Measurements from ENCODE around the gene PPL. TPM values are rescaled to one million over a fixed set of nuclear protein-coding genes. Genes with fewer than 3 reads are reported as not detected.
A peak's percentile ranks its signal among the peaks of the same experiment; 100 is the strongest.
"Not testable (repeated sequence)": the region's sequence is repeated elsewhere in the genome, so short reads cannot be mapped to it uniquely, and the experiment has no call there.

The PPL gene
- total RNA-seq, 2 donors from 2014 or later = not detected

DNA sequence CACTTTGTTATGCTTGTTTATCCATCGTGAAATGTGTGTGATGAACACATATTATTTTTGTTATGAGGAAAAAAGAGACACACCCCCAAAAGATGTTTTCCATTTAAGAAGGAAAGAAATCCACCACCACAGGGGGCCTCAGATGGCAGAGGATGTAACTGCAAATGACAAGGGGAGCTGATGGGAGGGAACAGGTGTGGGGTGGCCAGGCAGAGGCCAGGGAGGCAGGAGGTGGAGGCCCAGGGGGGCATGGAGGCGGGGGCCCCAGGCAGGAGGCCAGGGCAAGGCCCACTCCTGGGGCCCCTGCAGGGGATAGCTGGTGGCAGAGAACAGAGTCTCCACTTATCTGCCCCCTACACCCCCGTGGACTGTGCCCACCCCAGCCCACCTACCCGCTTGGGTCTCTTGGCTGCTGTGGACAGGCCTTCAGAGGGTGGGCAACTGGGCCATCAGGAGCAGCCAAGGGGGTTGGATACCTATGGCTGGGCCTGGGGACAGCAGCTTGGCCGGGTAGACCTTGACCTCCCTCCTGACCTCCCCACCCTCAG, 28.0 kb downstream of the PPL start:
- no peak overlapping the region for H3K27ac Mint-ChIP-seq
- ATAC-seq (no peak), DNase-seq (ENCODE audit: low spot score in 2 of 2) (no peak)
- no peaks in the 10 kb centered on the region for H3K9me3 Mint-ChIP-seq
- no peaks in the 10 kb centered on the region for H3K36me3 Mint-ChIP-seq

DNA sequence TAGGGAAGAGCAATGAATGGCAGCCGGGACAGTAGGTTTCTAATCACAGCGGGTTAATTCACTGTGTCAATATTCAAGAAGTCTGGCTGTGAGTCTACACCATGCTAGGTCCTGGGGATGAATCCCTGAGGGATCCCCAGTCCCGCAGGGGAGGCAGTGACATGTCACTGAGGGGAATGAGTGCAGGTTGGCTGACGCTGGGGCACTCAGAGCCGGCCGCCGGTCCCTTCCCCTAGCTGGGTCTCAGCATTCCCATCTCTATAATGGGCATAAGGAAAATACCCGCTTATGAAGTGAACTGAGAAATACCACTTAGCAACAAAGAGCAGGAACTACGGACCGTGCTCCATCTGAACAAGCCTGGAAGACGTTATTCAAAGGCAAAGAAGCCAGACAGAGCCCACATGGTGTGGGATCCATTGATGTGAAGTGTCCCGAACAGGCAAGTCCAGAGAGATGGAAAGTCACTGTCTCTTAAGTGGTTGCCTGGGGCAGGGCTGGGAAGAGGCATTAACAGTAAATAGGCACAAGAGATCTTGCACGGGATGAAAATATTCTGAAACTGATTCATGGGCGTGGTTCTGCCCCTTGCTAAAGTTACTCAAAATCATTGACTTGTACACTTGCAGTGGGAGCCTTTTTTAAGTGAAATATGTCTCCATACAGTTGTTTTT, 31.9 kb downstream of the PPL start:
- Mint-ChIP-seq H3K27ac (peak overlapping the region in 1 of 2 donors; percentile 39), H3K36me3 (no peaks in the 10 kb centered on the region), H3K9me3 (no peaks in the 10 kb centered on the region)
- no peak for ATAC-seq
- DNase-seq (ENCODE audit: low spot score in 2 of 2) = no peak

GRCh38 chr16:4904108-4904941, 32.6 kb downstream of the PPL start:
- DNase-seq (ENCODE audit: low spot score in 2 of 2) (no peak), ATAC-seq (no peak)
- Mint-ChIP-seq H3K9me3 (no peaks in the 10 kb centered on the region), H3K36me3 (no peaks in the 10 kb centered on the region), H3K27ac (no peak overlapping the region)

DNA sequence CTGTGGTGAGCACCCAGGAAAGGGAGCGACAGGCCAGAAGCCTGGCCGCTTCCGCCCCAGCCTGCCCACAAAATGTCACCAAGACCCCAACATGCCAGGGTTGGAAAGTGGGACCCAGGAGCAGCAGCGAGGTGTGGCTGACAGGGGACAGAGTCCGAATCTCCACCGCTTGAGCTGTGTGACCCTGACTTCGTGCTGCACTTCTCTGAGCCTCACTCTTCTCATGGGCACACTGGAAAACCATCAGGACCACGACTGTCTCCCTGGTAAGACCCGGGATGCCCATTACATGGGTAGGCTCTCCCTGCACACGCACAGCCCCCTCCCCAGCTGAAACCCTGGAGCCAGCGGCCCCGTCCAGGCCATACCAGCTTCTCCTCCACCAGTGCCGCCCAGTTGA, 34.9 kb downstream of the PPL start:
- no peak for DNase-seq (ENCODE audit: low spot score in 2 of 2)
- no peaks in the 10 kb centered on the region for H3K9me3 Mint-ChIP-seq
- no peak for ATAC-seq

DNA sequence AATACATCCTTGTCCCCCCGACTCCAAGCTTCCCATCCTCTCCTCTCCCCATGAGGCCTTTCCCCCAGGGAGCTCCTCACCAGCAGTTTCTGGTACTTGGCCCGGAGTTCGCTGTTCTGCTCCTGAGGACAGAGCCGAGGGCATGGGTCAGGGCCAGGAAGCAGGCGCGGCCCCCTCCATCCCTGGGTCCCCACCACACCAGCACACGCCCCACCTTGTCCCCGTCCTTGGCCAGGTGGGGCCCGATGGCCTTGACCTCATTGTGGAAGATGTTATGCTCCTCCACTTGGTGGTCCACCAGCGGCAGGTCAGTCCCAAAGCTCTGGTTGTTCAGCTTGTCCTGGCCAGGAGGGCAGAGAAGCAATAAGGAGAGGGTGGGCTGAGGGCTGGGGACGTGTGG, 36.2 kb downstream of the PPL start:
- DNase-seq (ENCODE audit: low spot score in 2 of 2) (no peak), ATAC-seq (no peak)
- H3K36me3 Mint-ChIP-seq = no peaks in the 10 kb centered on the region
- H3K27ac Mint-ChIP-seq = no peak overlapping the region
- no peaks in the 10 kb centered on the region for H3K9me3 Mint-ChIP-seq

More for the DNA sequence above, 34.9 kb downstream of the PPL start:
- no peak overlapping the region for H3K27ac Mint-ChIP-seq
- no peaks in the 10 kb centered on the region for H3K36me3 Mint-ChIP-seq

GRCh38 chr16:4900036-4900435, 36.9 kb downstream of the PPL start:
- Mint-ChIP-seq H3K27ac (no peak overlapping the region), H3K36me3 (no peaks in the 10 kb centered on the region), H3K9me3 (no peaks in the 10 kb centered on the region)
- ATAC-seq (no peak), DNase-seq (ENCODE audit: low spot score in 2 of 2) (no peak)

GRCh38 chr16:4899474-4899846, 37.5 kb downstream of the PPL start:
- Mint-ChIP-seq H3K36me3 (no peaks in the 10 kb centered on the region), H3K9me3 (no peaks in the 10 kb centered on the region), H3K27ac (no peak overlapping the region)
- ATAC-seq (no peak), DNase-seq (ENCODE audit: low spot score in 2 of 2) (no peak)

DNA sequence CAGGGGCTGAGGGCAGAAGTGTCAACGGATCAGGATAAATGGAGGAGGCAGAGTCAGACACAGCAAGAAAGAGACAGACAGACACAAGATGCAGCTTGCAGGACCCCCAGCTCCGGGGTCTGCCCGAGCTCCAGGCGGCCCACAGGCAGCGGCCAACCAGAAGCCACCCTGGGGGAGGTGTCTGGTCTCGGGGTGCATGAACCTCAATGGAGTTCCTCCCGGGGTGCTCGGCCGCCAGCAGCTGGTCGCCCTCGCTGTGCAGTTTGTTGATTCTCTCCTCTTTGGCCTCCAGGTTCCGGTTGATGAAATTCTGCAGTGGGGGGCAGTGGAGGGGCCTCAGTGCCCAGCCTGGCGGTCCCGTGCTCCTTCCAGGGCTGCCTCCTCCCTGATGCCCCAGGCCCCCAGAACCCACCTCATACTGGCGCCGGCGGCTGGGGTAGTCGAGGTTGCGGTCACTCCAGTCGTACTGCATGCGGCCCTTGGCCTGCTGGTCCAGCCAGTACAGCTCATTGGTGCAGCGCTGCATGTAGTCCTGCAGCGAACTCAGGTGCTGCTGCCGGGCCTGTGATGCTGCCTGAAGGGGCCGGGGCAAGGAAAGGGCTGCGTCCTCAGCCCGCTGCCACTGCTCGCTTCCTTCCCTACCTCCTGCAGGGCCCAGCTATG, 38.0 kb downstream of the PPL start:
- no peak for ATAC-seq
- no peak for DNase-seq (ENCODE audit: low spot score in 2 of 2)
- Mint-ChIP-seq H3K9me3 (no peaks in the 10 kb centered on the region), H3K36me3 (no peaks in the 10 kb centered on the region), H3K27ac (no peak overlapping the region)

DNA sequence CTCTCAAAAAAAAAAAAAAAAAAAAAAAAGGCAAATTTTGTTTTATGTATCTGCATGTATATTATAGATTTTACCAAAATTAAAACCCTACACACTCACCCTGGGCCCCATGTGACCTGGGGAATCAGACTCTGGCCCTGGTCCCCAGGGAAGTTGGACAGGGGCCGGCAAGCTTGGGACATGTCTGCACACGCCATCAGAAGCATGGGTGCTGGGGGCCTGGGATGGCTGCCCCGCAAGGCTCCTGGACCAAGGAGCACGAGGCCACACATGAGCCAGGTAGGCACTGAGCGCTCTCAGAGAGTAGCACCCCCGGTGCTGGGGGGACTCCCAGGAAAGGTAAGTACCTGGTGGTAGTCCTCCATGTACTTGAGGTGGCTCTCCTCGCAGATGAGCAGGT, 39.6 kb downstream of the PPL start:
- ATAC-seq = no peak
- no peaks in the 10 kb centered on the region for H3K36me3 Mint-ChIP-seq
- no peaks in the 10 kb centered on the region for H3K9me3 Mint-ChIP-seq
- no peak overlapping the region for H3K27ac Mint-ChIP-seq
- DNase-seq (ENCODE audit: low spot score in 2 of 2) = no peak

GRCh38 chr16:4896761-4897160, 40.2 kb downstream of the PPL start:
- not testable (repeated sequence) for H3K9me3 Mint-ChIP-seq; H3K36me3 Mint-ChIP-seq; DNase-seq (ENCODE audit: low spot score in 2 of 2); H3K27ac Mint-ChIP-seq; ATAC-seq

DNA sequence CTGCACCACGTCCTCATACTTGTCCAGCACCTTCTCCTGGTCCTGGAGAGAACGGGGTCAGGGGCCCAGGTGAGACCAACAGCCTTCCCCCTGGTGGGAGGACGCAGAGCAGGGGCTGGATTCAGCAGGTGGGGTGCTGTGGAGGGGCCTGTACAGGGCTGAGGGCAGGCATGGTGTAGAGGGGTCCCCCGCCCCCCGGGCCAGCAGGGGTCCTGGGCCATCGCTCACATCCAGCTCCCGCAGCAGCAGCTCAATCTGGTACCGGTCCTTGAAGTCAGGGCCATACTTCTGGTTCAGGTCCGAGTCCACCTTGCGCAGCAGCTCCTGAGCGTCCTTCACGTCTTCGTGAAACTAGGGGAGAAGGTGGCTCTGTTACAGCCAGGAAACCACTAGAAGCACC, 41.6 kb downstream of the PPL start:
- peak in 1 of 2 donors; percentile 8 for ATAC-seq

GRCh38 chr16:4894276-4895150, 42.4 kb downstream of the PPL start:
- no peaks in the 10 kb centered on the region for H3K36me3 Mint-ChIP-seq
- H3K27ac Mint-ChIP-seq = peak overlapping the region in 1 of 2 donors; percentile 22
- DNase-seq (ENCODE audit: low spot score in 2 of 2) (no peak), ATAC-seq (peak in 1 of 2 donors; percentile 42)
- no peaks in the 10 kb centered on the region for H3K9me3 Mint-ChIP-seq

More for the DNA sequence above, 41.6 kb downstream of the PPL start:
- H3K36me3 Mint-ChIP-seq = no peaks in the 10 kb centered on the region
- H3K9me3 Mint-ChIP-seq = no peaks in the 10 kb centered on the region
- H3K27ac Mint-ChIP-seq = no peak overlapping the region
- no peak for DNase-seq (ENCODE audit: low spot score in 2 of 2)

DNA sequence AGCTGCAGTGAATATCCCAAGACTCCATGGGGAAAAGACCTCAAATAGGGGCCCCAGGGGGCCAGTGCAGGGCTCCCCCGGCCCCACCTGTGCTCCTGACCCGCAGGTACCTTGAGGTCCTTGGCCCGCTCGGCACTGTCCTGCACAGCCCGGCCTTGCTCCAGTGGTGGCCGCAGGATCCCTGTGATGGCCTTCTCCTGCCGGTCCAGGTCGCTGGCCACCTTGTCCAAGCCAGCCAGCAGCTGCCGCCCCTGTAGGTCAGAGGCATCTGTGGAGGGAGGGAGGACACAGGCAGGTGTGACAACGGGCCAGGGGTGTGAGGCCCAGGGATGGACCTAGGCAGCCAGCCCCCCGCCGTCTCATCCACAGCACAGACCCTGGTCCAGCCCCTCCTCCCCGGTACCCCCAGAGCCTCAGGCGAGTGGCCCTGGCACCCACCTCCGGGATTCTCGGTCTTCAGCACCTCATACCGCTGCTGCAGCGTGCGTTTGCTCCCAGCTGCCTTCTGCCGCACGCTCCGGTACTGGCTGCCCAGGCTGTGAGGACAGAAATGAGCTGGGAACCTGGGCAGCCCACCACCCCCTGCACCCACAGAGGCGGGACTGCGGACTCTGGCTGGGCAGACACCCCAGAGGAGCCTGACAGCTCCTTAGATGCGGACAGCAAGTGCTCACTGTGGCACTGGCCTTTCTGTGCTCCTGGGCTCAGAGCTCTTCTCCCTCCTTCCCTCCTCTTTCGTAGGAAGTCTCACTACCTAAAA, 43.7 kb downstream of the PPL start:
- Mint-ChIP-seq H3K36me3 (no peaks in the 10 kb centered on the region), H3K27ac (no peak overlapping the region), H3K9me3 (no peaks in the 10 kb centered on the region)
- no peak for ATAC-seq
- no peak for DNase-seq (ENCODE audit: low spot score in 2 of 2)

DNA sequence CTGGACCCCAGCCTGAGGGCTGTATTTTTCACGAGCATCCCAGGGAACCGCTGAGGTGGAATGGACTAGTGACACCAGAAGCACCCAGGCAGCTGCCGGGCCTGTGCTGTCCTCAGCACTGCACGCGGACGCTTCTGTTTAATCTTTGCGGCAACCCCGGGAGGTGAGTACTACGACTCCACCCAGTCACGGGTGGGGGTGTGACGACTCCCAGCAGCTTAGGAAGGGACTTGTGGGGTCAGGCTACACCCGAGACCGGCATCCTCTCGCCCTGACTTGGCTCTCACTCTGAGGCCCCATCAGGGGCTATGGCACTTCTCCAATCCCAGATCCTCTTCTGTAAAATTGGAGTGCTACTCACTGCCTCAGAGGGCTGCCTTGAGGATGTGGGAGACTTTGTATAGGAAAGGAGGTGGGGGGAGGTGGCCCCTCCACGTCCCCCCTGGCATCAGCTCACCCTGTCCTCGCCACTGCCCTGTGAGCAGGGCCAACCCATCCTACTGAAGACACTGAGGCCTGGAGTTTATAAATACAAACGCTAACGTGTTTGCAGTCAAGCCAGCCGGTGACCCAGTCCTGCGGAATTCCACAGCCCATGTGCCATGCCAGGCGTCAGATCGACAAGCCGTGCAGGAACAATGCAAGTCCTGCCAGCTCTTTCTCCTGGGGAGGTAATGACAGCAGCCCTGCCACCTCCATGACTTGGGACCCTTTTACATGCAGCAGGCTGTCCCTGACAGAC, 44.4 kb downstream of the PPL start:
- Mint-ChIP-seq H3K9me3 (no peaks in the 10 kb centered on the region), H3K36me3 (no peaks in the 10 kb centered on the region), H3K27ac (no peak overlapping the region)
- DNase-seq (ENCODE audit: low spot score in 2 of 2) = no peak
- no peak for ATAC-seq

- ATAC-seq = no peak
- no peaks in the 10 kb centered on the region for H3K9me3 Mint-ChIP-seq
- H3K27ac Mint-ChIP-seq = no peak overlapping the region
- H3K36me3 Mint-ChIP-seq = no peaks in the 10 kb centered on the region
- DNase-seq (ENCODE audit: low spot score in 2 of 2) = no peak
These were observed 45.1 kb downstream of the PPL start for GRCh38 chr16:4891886-4892216.
